GM21528 (cell line): ENCODE measurements around the gene PCDH19.

Experiments
- ATAC-seq: cut with Tn5 transposase; IDR thresholded peaks from one replicate; pipeline ENCODE4 v1.9.1; 2021; ENCODE audit warnings: mild to moderate bottlenecking, moderate library complexity; ENCODE audit not compliant: unreplicated experiment, low FRiP score

PCDH19 gene

DNA sequence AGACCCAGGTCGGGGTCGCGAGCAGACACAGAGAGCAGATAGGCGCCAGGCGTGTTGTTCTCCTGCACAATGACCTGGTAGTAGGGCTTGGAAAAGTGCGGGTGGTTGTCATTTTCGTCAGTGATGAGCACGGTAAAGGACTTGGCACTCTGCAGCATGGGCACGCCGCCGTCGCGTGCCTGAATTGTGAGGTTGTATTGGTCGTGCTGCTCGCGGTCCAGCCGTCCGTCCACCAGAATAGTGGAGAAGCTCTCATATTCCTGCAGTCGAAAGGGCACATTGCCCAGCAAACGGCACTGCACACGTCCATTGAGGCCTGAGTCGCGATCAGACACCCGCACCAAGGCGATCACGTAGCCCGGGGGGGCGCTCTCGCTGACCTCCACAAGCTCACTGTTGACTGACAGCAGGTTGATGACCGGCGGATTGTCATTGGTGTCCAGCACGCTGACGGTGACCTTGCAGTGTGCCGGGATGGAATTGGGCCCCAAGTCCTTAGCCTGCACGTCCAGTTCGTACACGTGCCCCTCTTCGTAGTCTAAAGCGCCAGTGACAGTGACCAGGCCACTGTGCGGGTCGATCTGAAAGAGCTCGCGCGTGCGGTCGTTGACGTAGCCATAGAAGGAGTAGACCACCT is 2.8 kb downstream of the PCDH19 start:
- no peak for ATAC-seq

DNA sequence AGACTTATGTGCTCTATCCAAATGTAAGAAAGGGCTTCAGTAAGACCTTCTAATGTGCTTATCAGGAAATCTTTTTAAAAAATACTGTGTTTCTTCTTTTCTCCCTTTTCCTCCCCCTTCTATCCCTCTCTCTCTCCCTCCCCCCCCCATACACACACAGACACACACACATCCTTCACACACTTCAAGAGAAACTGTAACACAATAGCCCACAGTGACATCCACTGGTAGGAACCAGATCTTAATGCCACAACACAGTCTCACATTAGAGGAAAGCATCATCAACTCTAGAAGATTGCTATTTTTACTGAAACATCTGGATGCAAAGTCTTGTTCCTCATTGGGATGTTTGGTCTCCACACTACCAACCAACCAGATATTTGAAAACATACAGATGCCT is 4.6 kb downstream of the PCDH19 start:
- ATAC-seq: no peak

DNA sequence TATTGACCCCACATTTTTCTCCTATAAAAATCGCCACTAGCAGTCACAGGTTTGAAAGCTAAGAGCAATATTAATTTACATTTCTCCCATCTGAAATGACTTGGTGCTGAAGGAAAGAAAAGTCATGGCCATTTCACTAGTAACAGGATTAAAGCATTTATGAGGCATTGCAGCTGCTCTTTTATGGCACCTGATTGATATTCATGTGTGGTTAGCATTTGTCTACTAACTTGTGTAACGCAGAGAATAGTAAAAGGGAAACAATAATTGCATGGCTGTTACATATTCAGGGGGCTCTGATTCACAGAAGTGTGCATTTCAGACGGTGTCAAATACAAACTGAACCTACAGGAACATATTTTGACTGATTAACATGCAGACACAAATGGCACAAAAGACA is 5.2 kb downstream of the PCDH19 start:
- no peak for ATAC-seq

DNA sequence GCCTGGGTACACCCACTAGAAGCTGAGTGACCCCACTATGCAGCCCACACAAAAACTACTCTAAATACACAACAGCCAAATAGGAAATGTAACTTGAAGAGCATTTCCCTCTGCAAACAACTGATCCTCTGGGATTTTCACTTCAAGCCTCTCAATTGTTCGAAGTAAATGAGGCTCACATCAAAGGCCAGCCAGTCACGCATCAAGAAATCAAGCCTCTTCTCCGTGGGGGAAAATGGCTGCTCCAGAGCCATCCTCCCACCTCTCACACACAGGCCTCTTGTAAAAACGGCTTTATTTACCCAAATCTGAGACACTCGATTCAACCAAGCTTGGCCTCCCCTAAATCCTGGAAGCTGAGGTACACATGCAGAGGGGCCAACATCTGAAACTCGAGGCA is 14.3 kb downstream of the PCDH19 start:
- ATAC-seq: no peak

DNA sequence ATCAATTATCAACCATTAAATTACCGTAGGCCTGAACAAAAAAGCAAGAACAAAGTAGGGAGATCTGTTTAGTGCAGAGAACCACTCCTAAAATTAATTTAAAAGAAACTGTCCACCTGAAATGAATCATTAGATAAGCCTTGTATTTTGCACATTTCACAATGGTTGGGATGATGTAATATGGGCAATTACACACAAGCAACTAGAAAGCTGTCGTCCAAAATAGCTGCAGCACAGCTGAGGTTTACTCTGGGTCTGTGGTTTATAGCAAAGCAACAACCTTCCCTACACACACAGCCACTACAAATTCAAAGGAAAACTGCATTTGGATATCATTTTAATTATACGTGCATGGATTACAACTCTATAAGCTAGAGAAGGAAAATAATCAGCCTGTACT is 28.5 kb downstream of the PCDH19 start:
- no peak for ATAC-seq

DNA sequence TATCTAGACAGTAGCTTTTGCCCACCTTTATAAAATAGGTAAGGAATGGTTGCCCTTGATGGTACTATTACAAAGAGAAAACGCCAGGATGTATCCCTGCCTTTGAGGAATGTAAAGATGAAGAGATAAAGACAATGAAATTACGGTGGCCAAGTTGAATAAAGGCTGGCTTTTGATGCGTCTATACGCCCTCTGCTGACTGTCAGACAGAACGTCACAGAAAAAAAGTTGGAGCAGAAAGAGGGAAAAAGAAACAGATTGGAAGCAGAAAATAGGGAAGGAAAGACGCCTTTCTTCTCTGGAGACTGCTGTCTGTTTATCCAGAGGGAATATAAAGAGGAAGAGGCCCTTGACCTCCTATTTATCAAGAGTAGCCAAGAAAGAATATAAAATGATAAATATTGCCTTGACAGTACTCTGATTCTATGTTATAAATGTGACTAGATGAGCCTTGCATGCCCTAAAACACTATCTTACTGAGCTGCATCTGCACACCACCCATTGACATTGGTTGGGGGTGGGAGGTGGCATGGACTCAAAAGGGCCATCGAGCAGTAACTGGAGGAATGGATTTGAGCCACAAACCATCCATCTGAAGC is 30.6 kb downstream of the PCDH19 start:
- no peak for ATAC-seq

DNA sequence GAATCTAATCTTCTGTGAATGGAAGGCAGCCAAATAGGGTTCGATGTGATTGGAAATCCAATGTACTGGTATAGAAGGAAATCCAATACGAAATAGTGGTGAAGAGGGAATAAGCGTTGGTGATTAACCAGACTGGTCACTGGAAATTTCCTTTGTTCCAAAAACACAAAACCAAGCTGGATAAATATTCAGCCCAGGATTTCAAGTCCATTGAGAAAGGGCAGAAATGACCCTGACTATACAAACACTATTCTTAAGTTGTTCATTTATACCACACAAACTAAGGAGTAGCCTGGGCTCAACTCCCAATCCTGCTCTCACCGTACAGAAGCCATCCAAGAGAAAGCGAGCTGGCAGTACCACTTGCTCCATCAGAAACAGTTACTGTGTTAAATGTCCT is 32.2 kb downstream of the PCDH19 start:
- no peak for ATAC-seq

DNA sequence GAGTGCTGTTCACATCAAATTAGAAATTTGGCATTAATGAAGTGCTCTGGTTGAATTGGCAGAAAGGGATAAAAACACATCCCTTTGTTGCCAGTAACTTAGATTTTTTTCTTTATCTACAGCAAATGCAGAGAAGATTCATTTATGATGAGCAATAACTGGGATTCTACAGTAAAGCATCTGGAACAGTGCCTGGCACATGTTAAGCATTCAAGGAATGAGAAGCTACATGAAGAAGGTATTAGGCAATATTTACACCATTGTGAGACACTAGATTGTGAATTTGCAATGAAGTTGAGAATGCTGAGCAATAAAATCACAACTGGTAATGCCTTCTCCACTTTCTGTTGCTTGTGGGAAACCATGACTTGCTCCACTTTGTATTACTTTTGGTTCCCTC is 33.5 kb downstream of the PCDH19 start:
- no peak for ATAC-seq

DNA sequence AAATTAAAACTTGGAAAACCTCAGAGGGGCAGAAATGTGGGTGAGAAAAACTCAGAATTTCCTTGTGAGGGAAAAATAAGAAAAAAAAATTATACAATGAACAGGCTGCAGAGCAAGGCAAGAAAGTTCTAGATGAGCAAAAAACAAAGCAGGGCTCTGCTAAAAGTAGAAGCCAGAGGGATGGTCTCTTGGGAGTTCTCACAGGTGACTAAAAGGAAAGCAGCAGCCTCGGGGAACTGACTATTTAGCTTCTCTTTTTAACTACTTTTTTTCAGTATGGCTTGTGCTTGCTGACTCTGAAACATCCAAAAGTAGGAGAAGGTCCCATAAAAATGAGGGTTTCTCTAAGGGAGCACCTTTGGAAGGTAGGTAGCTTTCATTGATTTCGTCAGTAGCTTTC is 36.4 kb downstream of the PCDH19 start:
- ATAC-seq: no peak

DNA sequence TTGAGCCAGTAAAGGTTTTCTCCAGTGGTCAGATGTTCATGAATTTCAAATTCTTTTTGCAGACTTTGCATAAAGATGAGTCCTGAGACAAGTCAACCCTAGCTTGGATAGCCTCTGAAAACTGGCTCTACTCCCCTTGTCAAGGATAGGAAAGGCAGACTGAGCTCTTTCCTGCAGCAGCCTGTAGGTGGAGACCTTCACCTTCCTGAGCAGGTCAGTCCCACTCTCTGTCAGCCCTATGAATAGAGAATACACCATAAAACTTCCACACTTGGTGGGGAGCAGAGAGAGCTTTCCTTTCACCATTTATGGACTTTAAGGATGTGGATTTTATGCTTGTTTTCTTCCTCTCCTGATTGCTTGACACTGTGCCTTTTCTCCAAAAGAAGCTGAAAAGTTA is 41.9 kb downstream of the PCDH19 start:
- ATAC-seq: no peak

DNA sequence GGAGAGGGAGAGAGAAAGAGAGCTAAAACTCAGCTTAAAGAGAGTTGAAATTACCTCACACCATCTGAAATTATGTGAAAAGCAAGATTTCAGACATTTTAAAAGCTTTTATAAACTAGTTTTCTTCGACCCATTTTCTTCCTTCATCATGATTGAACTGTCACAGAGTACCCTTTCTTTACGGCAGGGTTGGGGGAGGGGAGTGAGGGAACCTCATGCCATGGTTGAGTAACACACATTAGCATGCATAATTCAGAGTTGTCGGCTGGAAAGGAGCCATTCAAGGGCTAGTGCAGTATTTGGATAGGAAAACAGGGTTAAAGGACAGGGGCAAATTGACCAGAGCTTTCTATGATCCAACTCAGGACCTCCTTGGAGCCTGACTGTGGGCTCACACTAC is 46.2 kb downstream of the PCDH19 start:
- ATAC-seq: no peak

DNA sequence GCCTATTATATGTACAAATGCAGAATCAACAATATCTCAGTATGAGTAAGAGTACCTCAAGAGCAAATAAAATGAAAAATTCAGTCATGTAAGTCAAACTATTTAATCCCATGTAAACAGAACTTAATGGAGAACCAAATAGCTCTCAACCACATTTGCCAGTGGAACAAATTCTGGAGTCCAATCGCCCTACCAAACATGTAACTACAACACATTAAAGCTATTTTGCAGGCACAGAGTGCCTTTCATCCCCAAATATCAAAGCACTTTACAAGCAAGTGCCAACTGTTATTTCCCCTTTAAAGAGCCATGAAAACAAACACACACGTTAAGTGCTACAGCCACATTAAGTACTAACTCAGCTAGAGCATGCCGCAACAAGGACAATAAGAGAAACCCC is 51.3 kb downstream of the PCDH19 start:
- no peak for ATAC-seq

DNA sequence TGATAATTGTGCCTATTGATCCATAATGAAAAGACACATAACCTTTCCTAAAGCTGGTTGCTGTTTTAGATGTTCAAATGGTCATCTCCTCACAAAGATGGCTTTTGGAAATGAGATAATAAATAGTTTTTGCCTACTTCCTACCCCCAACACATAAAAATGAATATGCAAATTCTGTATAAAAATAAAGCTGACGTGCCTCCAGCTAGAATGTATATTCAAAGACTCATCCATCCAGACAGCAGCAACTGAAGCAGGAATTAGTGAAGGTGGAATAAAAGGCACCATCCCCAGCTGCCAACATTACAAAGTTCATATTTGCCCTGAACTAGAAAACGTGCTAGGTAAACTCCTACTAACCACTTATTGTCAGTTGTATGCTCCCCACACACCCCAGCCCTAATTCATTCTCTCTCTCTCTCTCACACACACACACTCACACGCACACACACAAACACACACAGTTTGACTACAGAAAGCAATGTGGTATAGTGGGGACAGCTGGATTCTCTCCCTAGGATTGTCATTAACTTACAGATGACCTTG is 53.6 kb downstream of the PCDH19 start:
- no peak for ATAC-seq

DNA sequence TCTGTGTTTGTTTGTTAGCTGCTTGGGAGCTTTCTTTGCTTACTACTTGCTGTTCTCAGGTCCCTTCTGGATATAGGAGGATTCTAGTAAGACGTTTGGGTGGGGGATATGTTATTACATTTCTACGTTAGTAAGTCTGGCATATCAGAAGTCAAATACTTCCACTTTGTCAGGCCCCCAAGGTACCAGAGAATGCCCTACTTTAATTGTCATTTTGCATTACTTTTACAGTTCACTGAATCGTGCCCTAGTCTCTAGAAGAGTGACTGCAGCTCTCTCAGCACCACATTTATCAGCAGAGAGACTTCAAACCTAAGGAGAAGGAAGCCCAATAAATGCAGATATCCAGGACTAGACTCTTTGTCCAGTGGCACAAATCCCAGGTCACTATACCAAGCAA is 54.4 kb downstream of the PCDH19 start:
- no peak for ATAC-seq

DNA sequence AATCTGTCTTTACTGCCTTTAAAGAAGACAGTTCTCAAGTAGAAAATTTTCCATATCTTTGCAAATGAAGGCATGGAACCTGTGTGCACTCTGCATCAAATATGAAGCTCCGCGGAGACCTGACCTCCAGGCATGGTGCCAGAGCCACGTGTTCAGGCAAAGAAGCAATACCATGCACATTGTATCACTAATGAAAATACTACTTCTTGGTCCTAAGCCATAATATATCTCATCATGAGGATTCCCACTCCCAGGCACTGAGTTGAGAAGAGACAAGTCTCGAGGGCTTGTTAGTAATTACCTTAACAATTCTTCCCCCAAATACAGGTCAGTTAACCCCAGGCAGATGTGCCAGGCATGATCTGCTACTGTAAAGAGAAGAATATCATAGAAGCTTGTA is 56.7 kb downstream of the PCDH19 start:
- ATAC-seq: no peak

DNA sequence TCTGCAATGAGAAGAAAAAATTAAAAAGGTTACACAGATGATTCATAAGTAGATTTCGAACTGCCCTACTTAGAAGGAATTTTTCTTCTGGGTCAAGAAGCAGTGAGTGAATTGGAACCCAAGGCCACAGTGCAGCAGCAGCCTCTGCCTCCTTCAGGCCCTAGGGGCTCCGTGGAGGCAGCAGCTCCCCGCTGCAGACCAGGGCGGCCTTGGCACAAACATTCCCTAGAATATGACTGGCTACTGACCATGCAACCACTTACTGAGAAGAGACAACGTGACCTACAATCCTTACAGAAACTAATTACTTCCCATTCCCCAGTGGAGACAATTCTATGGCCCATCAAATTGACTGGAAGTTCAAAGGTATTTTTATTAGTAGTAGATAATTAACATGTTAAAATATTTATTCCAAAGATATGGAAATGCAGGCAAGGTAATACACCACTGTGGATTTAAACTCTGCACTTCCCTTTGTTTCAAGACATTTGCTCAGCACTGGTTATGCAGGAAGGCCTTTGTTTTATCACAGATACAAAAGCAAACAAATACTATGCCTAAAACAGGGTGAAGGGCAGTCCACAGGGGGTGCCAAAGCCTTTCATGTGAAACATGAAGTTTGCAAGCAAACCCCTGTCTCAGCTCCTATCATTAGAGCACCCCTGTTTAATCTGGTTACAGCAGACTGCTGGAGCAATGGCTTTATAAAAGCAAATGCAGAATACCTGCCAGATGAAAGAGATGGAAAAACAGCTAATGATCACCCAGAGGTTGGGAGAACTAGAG is 59.2 kb downstream of the PCDH19 start:
- ATAC-seq: no peak

DNA sequence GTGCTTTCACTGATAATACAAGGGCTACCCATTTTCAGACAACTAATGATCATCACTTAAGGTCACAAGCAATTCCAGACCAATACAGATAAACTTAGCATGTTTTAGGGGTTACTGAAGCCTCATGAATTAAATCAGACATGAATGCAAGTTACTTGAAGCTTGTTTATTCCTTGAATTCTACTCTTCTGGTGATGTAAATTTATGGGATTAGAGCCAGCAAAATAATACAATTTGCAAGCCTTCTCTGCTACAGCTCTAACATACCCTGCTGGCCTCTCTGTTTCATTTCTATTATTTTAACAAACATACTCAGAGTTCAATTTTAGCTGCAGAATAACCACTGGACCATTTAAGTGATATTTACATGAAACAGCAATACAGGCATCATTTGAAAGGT is 60.7 kb downstream of the PCDH19 start:
- ATAC-seq: no peak

DNA sequence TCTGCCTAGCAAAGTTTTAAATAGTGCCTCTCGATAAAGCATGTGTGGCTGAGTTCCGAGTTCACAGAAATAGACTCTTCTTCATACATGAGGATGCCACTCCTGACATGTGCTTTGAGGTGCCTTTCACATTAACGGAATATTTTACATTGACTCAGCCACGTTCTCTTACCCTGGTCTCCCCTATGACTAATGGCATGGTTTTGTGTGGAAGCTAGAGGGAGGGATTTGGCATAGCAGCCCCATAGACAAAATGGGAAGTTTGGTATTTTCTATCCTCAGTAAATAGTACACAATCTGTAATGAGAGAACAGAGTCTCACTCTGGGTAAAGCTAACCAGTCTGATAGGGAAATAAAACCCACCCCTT is 68.9 kb downstream of the PCDH19 start:
- no peak for ATAC-seq

DNA sequence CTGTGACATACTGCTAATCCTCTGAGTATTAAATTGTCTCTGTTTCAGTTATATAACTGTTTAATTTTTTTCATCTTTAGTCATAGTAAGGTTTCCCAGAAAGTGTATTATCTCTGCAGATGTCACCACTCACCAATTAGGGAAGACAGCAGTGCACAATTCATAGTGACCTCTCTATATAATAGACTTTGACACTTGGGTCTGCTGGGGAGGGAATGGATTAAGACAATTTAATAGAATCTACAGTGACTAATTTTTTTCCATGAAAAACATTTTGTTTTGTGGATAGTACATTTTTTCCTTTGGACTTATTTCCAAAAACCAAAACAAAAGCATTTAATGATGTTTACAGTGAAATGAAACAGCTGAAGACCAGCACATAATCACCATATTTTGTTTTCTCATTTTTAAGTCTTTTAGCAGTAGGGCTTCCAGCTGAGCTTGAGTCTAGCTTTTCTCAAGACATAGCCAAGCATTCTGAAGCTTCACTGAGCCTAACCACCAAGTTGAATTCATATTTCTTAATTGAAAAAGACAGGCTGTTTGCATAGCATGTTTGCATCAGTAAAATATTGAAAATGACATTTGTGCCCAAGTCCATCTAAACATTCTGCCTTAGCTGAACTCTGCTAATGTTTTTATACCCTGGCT is 69.5 kb downstream of the PCDH19 start:
- no peak for ATAC-seq

DNA sequence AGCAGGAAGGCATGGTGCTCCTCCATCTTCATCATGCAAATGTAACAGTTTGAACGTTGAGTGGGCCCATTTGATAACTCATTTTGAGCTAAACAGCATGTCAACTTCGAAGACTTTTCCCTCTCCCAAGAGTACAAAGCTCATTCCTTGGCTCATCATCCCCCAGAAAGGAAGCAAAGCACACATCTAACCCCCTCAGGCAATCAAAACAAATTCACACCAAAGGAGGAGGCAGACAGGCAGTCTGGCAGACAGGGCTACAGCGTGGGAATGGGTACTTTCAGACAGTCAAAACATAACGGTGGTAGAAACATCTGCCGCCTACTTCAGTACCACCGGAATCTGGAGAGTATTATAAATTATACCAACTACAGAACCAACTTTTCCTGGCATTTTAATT is 81.7 kb downstream of the PCDH19 start:
- ATAC-seq: no peak

DNA sequence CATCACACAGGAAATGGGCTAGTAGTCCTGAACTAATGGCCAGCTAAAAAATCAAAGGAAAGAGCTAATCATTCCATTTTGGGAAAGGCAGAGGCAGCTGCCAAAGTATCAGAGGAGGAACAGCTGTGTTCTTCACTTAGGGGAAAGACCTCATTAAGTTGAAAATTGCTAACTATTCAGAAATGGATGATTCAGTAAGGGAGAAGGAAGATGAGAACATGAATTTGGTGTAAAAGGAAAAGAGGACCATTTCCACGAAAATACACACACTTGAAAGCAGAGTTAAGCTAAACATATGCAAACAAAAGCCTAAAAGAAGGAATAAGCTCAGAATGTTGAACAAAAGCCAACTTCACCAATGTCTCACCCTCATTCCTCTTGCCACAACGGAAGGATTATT is 90.4 kb downstream of the PCDH19 start:
- no peak for ATAC-seq
